GM19395 (cell line): ENCODE results near the gene DNHD1.
A peak's percentile ranks its signal among the peaks of the same experiment; 100 is the strongest.

Source experiments
- ATAC-seq: cut with Tn5 transposase; IDR thresholded peaks from one replicate; pipeline ENCODE4 v1.9.1; 2021; ENCODE audit warnings: mild to moderate bottlenecking, moderate library complexity; ENCODE audit not compliant: unreplicated experiment

Gene DNHD1

GRCh38 chr11:6609502-6610015, 112.5 kb downstream of the DNHD1 start:
- ATAC-seq, result no peak

GRCh38 chr11:6610591-6610990, 113.5 kb downstream of the DNHD1 start:
- ATAC-seq, result no peak

GRCh38 chr11:6611092-6611962, 114.2 kb downstream of the DNHD1 start:
- peak; percentile 3 for ATAC-seq

- peak; percentile 14 for ATAC-seq
Measured at GRCh38 chr11:6611963-6612212, 114.8 kb downstream of the DNHD1 start.

GRCh38 chr11:6612213-6613041, 115.3 kb downstream of the DNHD1 start, which contains the start of gene TAF10:
TSS of gene TAF10 (minus strand) at chr11:6612216. CDS start at chr11:6612189, 27 bp downstream.
- ATAC-seq, result peak; percentile 87

GRCh38 chr11:6613496-6613895, 116.4 kb downstream of the DNHD1 start:
- no peak for ATAC-seq

- ATAC-seq, result no peak
Measured at GRCh38 chr11:6614446-6614845, 117.4 kb downstream of the DNHD1 start.

GRCh38 chr11:6615046-6615445, 118.0 kb downstream of the DNHD1 start:
- no peak for ATAC-seq

- no peak for ATAC-seq
Measured at GRCh38 chr11:6615882-6616585, 119.0 kb downstream of the DNHD1 start.

GRCh38 chr11:6616596-6617250, 119.6 kb downstream of the DNHD1 start:
- no peak for ATAC-seq

- no peak for ATAC-seq
Measured at GRCh38 chr11:6617315-6617781, 120.3 kb downstream of the DNHD1 start.

- peak; percentile 7 for ATAC-seq
Measured at GRCh38 chr11:6618117-6619003, 121.3 kb downstream of the DNHD1 start.

- ATAC-seq, result peak; percentile 99
Measured at GRCh38 chr11:6619004-6619745, 122.1 kb downstream of the DNHD1 start, which contains the start of gene TPP1. TSS of gene TPP1 (minus strand) at chr11:6619422. CDS start at chr11:6619400, 22 bp downstream.

- no peak for ATAC-seq
Measured at GRCh38 chr11:6620636-6621035, 123.6 kb downstream of the DNHD1 start.
